Adrenal gland (tissue), 5 donors: Measurements from ENCODE around the gene PTDSS2.

Source experiments
- POLR2A ChIP-seq, 2 donors: fragments of 450-650 bp; IDR thresholded peaks; one replicate each; pipeline ENCODE4 v1.6.1; 2017; ENCODE audit warnings: antibody characterized with exemption in 2 of 2, mild to moderate bottlenecking in 2 of 2, moderate library complexity in 1 of 2
- TF ChIP-seq, protein P1 (sequence below), 6 experiments: fragments of 450-650 bp in 4 of 6; fragments of 200-600 bp in 2 of 6; sonication (generic) in 1 of 6; IDR thresholded peaks; 1 replicate in 5 of 6; 2 replicates in 1 of 6; pipeline versions ENCODE4 v1.5.1 to v1.8.0; 2016 to 2021; ENCODE audit warnings: antibody characterized with exemption in 6 of 6, mild to moderate bottlenecking in 2 of 6, moderate library complexity in 1 of 6
- donor health status: DM: no; HTN: no; CAD: no.

GRCh38 chr11:473415-473814 is 23.3 kb downstream of the PTDSS2 start:
- TF ChIP-seq POLR2A (IDR thresholded peaks at IDR 0.05) = no peak
- TF ChIP-seq, protein P1, sequence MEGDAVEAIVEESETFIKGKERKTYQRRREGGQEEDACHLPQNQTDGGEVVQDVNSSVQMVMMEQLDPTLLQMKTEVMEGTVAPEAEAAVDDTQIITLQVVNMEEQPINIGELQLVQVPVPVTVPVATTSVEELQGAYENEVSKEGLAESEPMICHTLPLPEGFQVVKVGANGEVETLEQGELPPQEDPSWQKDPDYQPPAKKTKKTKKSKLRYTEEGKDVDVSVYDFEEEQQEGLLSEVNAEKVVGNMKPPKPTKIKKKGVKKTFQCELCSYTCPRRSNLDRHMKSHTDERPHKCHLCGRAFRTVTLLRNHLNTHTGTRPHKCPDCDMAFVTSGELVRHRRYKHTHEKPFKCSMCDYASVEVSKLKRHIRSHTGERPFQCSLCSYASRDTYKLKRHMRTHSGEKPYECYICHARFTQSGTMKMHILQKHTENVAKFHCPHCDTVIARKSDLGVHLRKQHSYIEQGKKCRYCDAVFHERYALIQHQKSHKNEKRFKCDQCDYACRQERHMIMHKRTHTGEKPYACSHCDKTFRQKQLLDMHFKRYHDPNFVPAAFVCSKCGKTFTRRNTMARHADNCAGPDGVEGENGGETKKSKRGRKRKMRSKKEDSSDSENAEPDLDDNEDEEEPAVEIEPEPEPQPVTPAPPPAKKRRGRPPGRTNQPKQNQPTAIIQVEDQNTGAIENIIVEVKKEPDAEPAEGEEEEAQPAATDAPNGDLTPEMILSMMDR (IDR thresholded peaks at IDR 0.05) = no peak
